ENCODE data around the gene SARDH.
"Not testable (repeated sequence)": the region's sequence is repeated elsewhere in the genome, so short reads cannot be mapped to it uniquely, and the experiment has no call there.

The SARDH gene

GRCh38 chr9:133754688-133755227, 16.6 kb upstream of the SARDH start:
- DNase-seq = no peak

DNA sequence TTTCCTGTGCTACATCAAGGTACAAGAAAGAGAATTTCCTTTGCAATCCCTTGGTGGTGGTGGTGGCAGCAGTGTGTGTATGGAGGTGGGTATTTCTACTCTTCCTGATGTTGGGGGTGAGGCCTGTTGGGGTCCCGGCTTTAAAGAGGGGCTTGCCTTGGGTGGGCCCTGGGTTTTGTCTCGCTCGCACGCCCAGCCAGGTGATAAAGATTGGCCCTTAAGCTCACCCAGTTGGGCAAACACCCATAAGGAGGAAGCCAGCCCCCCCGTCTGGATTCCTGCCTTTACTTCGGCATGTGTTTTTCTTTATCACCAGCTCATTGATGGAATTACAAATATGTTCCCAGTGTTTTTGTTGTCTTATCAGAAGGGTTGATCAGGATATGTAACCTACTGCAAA, 16.0 kb upstream of the SARDH start:
- DNase-seq = no peak

- no peak for DNase-seq
Measured at GRCh38 chr9:133752739-133753446, 14.7 kb upstream of the SARDH start.

DNA sequence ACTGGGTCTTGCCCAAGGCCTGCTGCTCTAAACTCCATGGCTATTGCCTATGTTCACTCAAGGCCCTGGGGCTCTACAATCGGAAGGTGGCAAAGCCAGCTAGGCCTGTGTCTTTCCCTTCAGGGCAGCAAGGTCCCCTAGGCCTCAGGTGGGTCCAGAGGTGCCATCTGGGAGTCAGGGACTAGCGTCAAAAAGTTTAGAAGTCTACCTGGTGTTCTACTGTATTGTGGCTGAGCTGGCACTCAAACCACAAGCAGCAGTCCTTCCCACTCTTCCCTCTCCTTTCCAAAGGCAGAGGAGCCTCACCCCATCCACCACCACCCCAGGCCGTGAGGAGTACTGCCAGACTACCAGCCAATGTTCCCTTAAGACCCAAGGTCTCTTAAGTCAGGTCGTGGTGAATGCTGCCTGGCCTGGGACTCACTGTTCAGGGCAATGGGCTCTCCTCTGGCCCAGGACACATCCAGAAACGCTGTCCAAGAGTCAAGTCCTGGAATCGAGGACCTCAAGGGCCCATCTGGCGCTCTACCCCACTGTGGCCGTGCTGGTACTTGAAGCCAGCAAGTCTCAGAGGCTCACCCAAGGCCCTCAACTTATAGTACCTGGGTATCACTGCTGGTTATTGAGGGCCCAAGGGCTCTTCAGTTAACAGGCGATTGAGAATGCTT, 13.0 kb upstream of the SARDH start:
- no peak for DNase-seq

- no peak for DNase-seq
Measured at GRCh38 chr9:133747309-133747708, 9.2 kb upstream of the SARDH start.

- not testable (repeated sequence) for DNase-seq
Measured at GRCh38 chr9:133744528-133744927, 6.4 kb upstream of the SARDH start.

DNA sequence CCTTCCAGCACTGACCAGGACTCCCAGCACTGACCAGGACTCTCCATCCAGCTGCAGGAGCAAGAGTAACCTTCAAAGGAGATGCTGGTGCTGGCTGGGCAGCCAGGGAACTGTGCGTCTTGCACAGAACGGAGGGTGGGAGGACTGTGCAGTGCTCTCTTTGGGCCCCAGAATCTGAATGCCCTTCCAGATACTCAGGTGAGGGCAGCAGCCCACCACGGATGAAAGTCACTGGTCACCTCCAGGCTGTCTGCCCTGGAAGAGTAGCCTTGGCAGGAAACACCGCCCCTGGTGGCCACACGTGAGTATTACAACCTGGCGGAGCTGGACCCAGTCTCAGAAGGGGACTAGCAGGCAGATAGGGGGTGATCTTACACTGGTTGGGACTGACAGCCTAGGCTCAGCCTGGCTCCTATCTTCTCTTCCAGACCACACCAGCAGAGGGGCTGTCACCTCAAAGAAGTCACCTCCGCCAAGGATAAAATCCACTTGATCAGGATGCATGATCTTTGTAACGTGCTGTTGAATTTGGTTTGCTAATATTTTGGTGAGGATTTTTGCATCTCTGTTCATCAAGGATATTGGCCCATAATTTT, 4.8 kb upstream of the SARDH start:
- peak; percentile 41 for DNase-seq

- no peak for DNase-seq
Measured at GRCh38 chr9:133742251-133742650, 4.1 kb upstream of the SARDH start.

DNA sequence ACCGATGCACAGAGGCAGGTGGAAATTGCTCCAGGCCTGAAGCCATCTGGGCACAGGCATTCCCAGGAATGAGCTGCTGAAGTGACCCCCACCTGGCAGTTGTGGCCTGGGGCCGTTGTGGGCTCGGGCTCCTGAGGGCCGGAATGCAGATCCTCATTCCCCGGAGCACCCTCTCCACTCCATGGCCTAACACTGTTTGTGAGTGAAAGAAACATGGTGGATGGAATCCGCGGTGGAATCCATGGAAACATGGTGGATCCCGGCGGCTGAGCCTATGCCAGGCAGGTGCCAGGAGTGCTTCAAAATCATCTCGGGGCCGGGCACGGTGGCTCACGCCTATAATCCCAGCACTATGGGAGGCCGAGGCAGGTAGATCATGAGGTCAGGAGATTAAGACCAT, 3.6 kb upstream of the SARDH start:
- no peak for DNase-seq

DNA sequence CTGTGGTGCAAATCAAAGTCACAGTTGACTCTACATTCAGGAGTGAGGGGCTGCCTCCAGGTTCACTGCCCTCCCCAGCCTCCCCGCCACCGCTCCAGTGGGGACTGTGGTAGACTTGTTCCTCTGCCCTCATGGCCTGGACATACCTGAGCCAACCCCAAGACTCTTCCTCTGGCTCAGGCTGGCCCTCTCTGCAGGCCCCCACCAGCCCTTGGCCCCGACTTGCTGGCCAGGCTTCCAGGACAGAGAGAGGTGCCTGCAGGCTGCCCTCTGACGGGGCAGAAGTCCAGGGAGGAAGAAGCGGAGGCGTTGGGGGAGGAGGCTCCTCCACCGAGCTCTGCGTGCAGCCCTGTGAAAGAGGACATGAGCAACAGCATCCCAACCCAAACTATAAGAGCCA, 2.8 kb upstream of the SARDH start:
- DNase-seq = no peak

GRCh38 chr9:133739408-133740280, 1.5 kb upstream of the SARDH start:
- no peak for DNase-seq

DNA sequence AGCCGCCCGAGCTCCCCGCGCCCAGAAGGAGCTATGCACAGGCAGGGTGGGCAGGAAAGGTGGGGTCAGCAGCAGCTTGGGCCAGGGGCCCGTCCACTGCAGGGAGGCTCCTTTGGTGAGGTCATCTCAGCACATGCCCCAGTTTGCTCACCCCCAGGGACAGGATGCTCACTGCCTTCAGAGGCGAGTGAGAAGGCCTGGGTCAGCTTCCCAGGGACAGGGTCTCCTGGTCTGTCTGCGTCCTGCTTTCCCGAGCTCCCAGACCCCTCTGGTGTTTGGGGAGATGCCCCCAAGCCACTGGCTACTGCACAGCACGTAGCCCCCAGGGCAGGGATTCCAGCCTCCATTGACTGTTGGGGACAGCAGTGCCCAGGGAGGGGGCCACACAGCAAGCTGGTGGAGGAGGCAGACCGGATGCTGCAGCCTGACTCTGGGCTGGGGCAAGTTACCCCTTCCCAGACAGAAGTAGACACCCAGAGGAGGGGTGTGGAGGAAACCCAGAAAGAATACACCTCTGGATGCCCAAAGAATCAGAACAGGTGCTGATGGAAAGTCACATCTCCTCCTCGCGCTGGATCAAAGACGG, 581 bp upstream of the SARDH start:
- DNase-seq = no peak

DNA sequence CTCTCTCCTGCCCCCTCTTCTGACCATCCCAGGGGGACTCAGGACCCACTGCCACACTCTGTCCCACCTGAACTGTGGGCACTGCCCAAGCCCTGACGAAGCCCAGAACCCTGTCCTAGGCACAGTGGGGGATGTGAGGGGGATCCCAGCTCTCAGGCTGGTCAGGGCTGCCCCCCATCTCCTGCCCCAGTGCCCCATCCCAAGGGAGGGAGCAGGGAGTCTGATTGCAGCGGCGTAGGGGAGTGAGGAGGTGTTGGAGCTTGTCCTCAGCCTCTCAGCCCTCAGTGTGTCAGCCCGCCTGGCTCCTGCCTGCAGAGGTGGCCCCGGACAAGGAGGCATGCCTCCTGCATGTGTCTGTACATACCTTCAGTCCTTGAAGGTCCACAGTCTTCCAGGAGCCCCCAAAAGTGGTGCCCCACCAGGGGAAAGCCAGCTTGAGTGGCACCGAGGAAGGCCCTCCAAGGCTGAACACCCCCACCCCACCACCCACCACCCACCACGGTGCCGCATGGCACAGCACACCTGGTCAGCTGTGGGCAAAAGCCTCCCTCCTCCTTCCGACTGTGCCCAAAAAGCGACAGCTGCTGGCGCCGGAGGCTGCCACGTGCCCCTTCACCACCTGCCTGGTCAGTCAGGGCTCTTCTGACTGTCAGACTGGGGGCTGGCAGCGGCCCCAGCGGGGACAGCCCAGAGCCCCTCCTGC, 930 bp downstream of the SARDH start:
- peak; percentile 66 for DNase-seq

DNA sequence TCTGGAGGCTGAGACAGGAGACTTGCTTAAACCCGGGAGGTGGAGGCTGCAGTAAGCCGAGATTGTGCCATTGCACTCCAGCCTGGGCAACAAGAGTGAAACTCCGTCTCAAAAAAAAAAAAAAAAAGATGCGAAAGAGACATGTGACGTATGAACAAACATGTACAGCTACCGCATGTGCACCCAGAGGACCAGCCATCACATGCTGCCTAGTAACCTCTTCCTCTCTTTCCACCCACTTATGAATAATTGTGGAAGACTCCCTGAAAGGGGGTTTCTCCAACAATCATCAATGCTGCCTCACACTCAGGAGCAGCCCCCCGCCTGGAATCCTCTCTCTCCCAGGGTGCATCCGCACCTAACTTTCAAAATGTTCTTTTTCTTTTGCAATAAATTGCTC, 2.2 kb downstream of the SARDH start:
- DNase-seq = no peak

- DNase-seq = no peak
Measured at GRCh38 chr9:133735415-133735775, 2.8 kb downstream of the SARDH start.

- no peak for DNase-seq
Measured at GRCh38 chr9:133734590-133735414, 3.4 kb downstream of the SARDH start.

DNA sequence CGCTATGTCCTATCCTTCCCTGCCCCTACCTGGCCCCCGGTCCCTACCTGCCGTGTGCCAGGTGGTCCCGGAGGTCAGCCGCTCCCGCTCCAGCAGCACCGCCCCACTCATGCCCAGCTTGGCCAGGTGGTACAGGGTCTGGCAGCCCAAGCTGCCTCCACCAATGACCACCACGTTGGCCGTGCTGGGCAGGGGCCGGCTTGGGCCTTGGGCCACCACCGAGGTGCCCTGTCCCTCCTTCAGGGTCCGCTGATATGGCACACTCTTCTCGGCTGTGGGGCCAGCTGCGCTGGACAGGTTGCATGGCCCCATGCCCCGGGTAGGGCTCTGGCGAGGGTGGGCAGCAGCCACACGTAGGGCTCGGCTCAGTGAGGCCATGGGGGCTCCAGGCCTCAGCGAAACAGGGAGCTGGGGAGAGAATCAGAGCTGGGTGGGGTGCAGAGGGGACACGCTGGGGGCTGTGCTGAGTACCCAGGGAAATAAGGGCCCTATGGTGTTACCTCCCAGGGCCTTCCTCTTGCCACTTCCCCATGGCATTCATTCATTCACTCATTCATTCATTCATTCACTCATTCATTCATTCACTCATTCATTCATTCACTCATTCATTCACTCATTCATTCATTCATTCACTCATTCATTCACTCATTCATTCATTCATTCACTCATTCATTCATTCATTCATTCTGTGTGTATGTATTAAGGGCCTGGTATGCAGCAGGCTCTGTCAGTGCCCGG, 4.2 kb downstream of the SARDH start:
- DNase-seq = no peak

DNA sequence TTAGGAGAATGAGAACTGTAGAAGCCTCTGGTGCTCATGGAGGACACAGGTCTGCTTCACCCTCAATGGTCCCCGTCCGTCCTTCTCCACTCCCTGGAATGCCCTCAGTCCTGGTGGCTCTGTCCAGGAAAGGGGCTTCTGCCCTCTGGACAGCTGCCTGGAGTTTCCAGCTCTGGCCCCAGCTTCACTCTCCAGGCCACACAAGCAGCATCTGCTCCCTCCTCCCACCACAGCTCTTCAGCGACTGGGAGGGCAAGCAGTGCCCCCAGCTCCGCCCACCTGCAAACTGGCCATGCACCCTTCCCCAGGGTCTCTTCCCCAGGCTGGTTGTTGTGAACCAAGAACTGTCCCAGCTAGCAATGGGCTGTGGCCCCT, 4.7 kb downstream of the SARDH start:
- no peak for DNase-seq

DNA sequence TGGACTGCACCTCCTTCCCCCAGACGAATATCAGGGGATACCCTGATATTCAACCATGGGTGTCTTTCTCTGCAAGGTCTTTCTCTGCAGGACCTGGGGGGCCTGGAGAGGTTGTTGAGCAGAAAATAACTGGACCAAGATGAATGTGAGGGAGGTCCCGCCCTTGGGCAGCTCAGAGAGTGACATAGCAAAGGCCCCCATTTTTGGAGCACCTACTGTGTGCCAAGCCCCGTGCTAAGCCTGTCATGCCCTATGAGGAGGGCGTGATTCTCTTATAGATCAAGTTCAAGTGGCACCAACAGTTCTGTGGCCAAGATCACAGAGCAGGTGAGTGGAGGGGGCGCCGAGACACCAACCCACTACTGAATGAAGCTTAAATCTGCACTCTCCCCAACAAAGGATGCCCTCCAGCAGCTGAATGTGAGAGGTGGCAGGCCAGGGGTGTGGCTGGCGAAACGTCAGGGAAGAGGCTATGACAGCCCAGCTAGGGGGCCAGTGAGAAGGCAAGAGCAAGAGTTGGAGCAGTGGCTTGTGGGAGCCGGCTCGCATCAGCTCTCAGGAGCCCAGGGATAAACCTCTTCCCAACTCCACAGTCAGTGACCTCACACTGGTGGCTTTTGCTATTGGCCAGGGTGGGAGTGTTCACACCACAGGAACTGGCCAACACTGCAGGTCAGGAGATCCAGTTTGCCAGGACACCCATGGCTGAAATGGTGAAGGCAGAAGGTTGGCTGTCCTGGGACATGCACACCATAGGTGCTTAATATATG, 5.3 kb downstream of the SARDH start:
- no peak for DNase-seq

All from DMS79 (cell line).